Astrocyte (in vitro differentiated cells and primary cell): ENCODE measurements around the gene ENG. TPM values are rescaled to one million over a fixed set of nuclear protein-coding genes. Genes with fewer than 3 reads are reported as not detected.
A peak's percentile ranks its signal among the peaks of the same experiment; 100 is the strongest.

ENCODE experiments used
- DNase-seq: peaks from one replicate; pipeline ENCODE4 v3.0.0-alpha.2; 2010; ENCODE audit warnings: low read depth
- FAIRE-seq: peaks from 2 replicates; lab custom pipeline; 2011; peaks lifted over from hg19 to GRCh38; lab: Jason Lieb, UNC
- H2AFZ ChIP-seq: 2 replicates; pipeline ENCODE4 v1.6.0; 2012; ENCODE audit warnings: low read depth, low read length, inconsistent platforms
- H3K27ac ChIP-seq: 2 replicates; pipeline ENCODE4 v1.5.1; 2011; ENCODE audit warnings: low read depth, low read length, inconsistent platforms
- H3K27me3 ChIP-seq: 2 replicates; pipeline ENCODE4 v1.6.0; 2011; ENCODE audit warnings: low read length, inconsistent platforms; ENCODE audit not compliant: insufficient read depth
- H3K36me3 ChIP-seq: 2 replicates; pipeline ENCODE4 v1.5.1; 2011; ENCODE audit warnings: low read length, inconsistent platforms; ENCODE audit not compliant: insufficient read depth
- H3K4me1 ChIP-seq: 2 replicates; pipeline ENCODE4 v1.5.1; 2011; ENCODE audit warnings: low read length, inconsistent platforms; ENCODE audit not compliant: insufficient read depth
- H3K4me2 ChIP-seq: 2 replicates; pipeline ENCODE4 v1.6.0; 2012; ENCODE audit warnings: low read length, inconsistent platforms
- H3K4me3 ChIP-seq: 2 replicates; pipeline ENCODE4 v1.5.1; 2011; ENCODE audit warnings: low read depth, mild to moderate bottlenecking, low read length, inconsistent platforms; ENCODE audit not compliant: insufficient read depth
- H3K79me2 ChIP-seq: 2 replicates; pipeline ENCODE4 v1.6.0; 2012; ENCODE audit warnings: mild to moderate bottlenecking, low read length, inconsistent platforms; ENCODE audit not compliant: insufficient read depth
- H3K9ac ChIP-seq: 2 replicates; pipeline ENCODE4 v1.6.0; 2012; ENCODE audit warnings: mild to moderate bottlenecking, low read length, inconsistent platforms
- H3K9me3 ChIP-seq: 2 replicates; pipeline ENCODE4 v1.5.1; 2012; ENCODE audit warnings: low read depth, mild to moderate bottlenecking, low read length, inconsistent platforms; ENCODE audit not compliant: insufficient read depth
- H4K20me1 ChIP-seq: 2 replicates; pipeline ENCODE4 v1.6.0; 2012; ENCODE audit warnings: low read length, inconsistent platforms; ENCODE audit not compliant: insufficient read depth
- H3K27ac Mint-ChIP-seq: one replicate; pipeline ENCODE4 v1.8.0; 2021; ENCODE audit warnings: mild to moderate bottlenecking, mixed read lengths; ENCODE audit not compliant: unreplicated experiment
- H3K27me3 Mint-ChIP-seq: one replicate; pipeline ENCODE4 v1.8.0; 2021; ENCODE audit warnings: low read depth, mixed read lengths; ENCODE audit not compliant: unreplicated experiment
- H3K36me3 Mint-ChIP-seq: one replicate; pipeline ENCODE4 v1.8.0; 2021; ENCODE audit warnings: low read depth, mixed read lengths; ENCODE audit not compliant: unreplicated experiment
- H3K4me1 Mint-ChIP-seq: one replicate; pipeline ENCODE4 v1.8.0; 2021; ENCODE audit warnings: low read depth, mixed read lengths; ENCODE audit not compliant: unreplicated experiment
- H3K4me3 Mint-ChIP-seq: one replicate; pipeline ENCODE4 v1.8.0; 2021; ENCODE audit warnings: mild to moderate bottlenecking, moderate library complexity, mixed read lengths; ENCODE audit not compliant: unreplicated experiment
- H3K9me3 Mint-ChIP-seq: one replicate; pipeline ENCODE4 v1.8.0; 2021; ENCODE audit warnings: mild to moderate bottlenecking, mixed read lengths; ENCODE audit not compliant: unreplicated experiment
- CTCF ChIP-seq: IDR thresholded peaks from 2 replicates; pipeline ENCODE4 v1.5.1; 2011; ENCODE audit warnings: low read depth, mild to moderate bottlenecking, inconsistent platforms, low read length, moderate library complexity; ENCODE audit not compliant: insufficient read depth
- EZH2 ChIP-seq: IDR thresholded peaks from 2 replicates; pipeline ENCODE4 v1.6.1; 2012; ENCODE audit warnings: mild to moderate bottlenecking, low read length, inconsistent platforms; ENCODE audit not compliant: insufficient read depth
- total RNA-seq: library from RNA; stranded (reverse); gene quantifications from 2 replicates; pipeline ENCODE4 v1.2.1, GENCODE V29; 2021

ENG gene
- total RNA-seq, 1 donor from 2014 or later = 1.2 TPM

GRCh38 chr9:127773272-127773671 is 81.2 kb downstream of the ENG start:
- Mint-ChIP-seq H3K4me1 (peaks cover 10% of the 10 kb centered on the region), H3K27ac (no peak overlapping the region)

GRCh38 chr9:127772603-127773002 is 81.9 kb downstream of the ENG start:
- TF ChIP-seq CTCF (no peak), EZH2 (no peak)
- H3K4me1 ChIP-seq = peaks cover 19% of the 10 kb centered on the region
- H3K4me3 Mint-ChIP-seq = no peak overlapping the region

More at GRCh38 chr9:127773272-127773671, 81.2 kb downstream of the ENG start:
- Histone ChIP-seq H3K27me3 (no peaks in the 10 kb centered on the region), H2AFZ (no peak overlapping the region), H3K27ac (no peak overlapping the region), H3K9ac (no peak overlapping the region), H4K20me1 (no peaks in the 10 kb centered on the region), H3K9me3 (no peaks in the 10 kb centered on the region), H3K4me3 (no peak overlapping the region), H3K36me3 (no peaks in the 10 kb centered on the region), H3K79me2 (no peaks in the 10 kb centered on the region), H3K4me2 (no peak overlapping the region), H3K4me1 (peaks cover 12% of the 10 kb centered on the region)
- Mint-ChIP-seq H3K36me3 (peaks cover 2% of the 10 kb centered on the region), H3K9me3 (no peaks in the 10 kb centered on the region), H3K4me3 (no peak overlapping the region), H3K27me3 (peaks cover 6% of the 10 kb centered on the region)
- FAIRE-seq = no peak
- DNase-seq = no peak
- no peak for TF ChIP-seq CTCF
- no peak for TF ChIP-seq EZH2

GRCh38 chr9:127771570-127772189 is 82.8 kb downstream of the ENG start:
- TF ChIP-seq EZH2 = no peak
- TF ChIP-seq CTCF = no peak
- Histone ChIP-seq H2AFZ (peak overlapping the region; percentile 67), H3K36me3 (no peaks in the 10 kb centered on the region), H3K9ac (peak overlapping the region; percentile 16), H3K4me3 (peak overlapping the region; percentile 25), H3K79me2 (no peaks in the 10 kb centered on the region), H4K20me1 (no peaks in the 10 kb centered on the region), H3K27ac (no peak overlapping the region), H3K9me3 (no peaks in the 10 kb centered on the region), H3K27me3 (no peaks in the 10 kb centered on the region), H3K4me2 (peak overlapping the region; percentile 87), H3K4me1 (peaks cover 25% of the 10 kb centered on the region)
- no peaks in the 10 kb centered on the region for H3K9me3 Mint-ChIP-seq
- no peak overlapping the region for H3K27ac Mint-ChIP-seq
- H3K4me1 Mint-ChIP-seq = peaks cover 20% of the 10 kb centered on the region
- DNase-seq (no peak), FAIRE-seq (no peak)
- H3K4me3 Mint-ChIP-seq = peak overlapping the region; percentile 86
- peaks cover 2% of the 10 kb centered on the region for H3K36me3 Mint-ChIP-seq
- H3K27me3 Mint-ChIP-seq = peaks cover 6% of the 10 kb centered on the region

More at GRCh38 chr9:127772603-127773002, 81.9 kb downstream of the ENG start:
- peaks cover 6% of the 10 kb centered on the region for H3K27me3 Mint-ChIP-seq
- Histone ChIP-seq H3K4me3 (no peak overlapping the region), H3K79me2 (no peaks in the 10 kb centered on the region), H4K20me1 (no peaks in the 10 kb centered on the region), H3K27me3 (no peaks in the 10 kb centered on the region), H3K4me2 (no peak overlapping the region), H3K36me3 (no peaks in the 10 kb centered on the region), H2AFZ (no peak overlapping the region), H3K9ac (no peak overlapping the region), H3K27ac (no peak overlapping the region), H3K9me3 (no peaks in the 10 kb centered on the region)
- peaks cover 2% of the 10 kb centered on the region for H3K36me3 Mint-ChIP-seq
- FAIRE-seq (no peak), DNase-seq (no peak)
- H3K4me1 Mint-ChIP-seq = peaks cover 13% of the 10 kb centered on the region
- H3K9me3 Mint-ChIP-seq = no peaks in the 10 kb centered on the region
- H3K27ac Mint-ChIP-seq = no peak overlapping the region
